GM11168 (cell line): ENCODE data around the gene DKC1.

Experiments
- in situ Hi-C: fragments of 300-500 bp; cut with MboI; formaldehyde crosslinking; loops from one replicate; pipeline ENCODE4 v1.12.0; 2022; ENCODE audit warnings: low sequenced_read_pairs; ENCODE audit not compliant: unreplicated experiment

Gene DKC1

GRCh38 chrX:154784149-154784995, 21.7 kb downstream of the DKC1 start:
- in situ Hi-C loops: no loop called here

DNA sequence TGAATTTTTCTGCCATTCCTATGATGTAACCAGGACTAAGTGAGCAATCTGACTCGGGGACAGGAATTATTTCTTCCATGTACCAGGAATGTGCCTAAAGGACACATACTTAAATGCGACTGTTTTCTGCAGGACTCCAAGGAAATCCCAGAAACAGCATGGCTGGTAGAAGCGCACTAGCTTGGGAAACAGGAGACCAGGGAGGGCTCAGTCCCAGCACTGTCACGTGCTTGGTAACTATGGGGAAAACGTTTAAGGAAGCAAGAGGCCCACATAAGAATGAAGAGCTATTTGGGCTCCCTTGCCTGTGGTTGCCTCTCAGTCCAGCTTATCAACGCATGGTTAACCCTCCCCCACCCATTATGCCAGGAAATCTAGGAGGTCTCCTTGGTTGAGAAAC, 23.1 kb downstream of the DKC1 start:
- in situ Hi-C loops: no loop called here

DNA sequence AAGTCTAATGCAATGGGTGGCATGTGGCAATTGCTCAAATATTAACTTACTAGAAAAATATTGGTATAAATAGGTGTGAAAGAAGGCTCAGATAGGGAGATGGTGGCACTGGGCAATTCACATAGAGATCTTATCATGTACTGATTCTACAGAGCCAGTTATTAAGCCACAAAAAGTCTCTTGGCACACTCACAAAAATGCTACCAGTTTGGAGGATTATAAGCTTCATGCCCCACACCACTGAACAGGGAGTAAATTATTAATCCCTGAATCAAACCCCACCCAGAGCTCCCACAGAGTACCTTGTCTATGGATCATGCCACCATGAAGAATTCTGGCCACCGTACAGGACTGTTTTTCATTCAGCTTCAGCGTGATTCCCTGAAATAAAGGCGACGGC, 28.8 kb downstream of the DKC1 start:
- in situ Hi-C loops: no loop called here

- in situ Hi-C loops: no loop called here
Observed at GRCh38 chrX:154791939-154792338, 29.3 kb downstream of the DKC1 start.

DNA sequence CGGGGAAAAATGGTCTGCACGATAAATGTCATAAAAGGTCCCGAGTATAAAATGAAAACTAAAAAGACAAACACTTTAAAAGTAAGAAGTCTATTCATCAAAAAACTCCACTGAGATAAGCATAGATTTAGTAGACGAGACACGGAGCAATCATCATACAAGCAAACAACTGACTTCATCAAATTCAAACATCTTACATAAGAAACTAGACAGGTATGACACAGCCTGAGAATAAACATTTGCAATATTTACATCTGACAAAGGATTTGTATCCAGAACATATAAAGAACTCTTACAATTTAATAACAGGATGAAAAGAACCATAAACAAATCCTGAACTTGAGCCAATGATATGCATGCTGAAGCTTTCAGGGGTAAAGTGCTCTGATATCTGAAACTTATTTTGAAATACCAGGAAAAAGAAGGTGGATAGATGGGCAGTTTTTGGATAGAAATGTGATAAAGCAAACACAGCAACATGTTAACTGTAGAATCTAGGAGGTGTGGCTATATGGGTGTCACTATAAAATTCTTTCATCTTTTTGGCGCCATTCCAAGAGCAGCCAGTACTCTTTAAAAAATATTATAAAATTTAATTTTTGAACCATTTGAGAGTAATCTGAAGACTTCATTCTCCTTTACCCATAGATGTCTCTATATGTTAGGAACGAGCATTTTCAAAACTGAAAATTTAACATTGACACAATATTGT, 30.6 kb downstream of the DKC1 start:
- in situ Hi-C loops: no loop called here

GRCh38 chrX:154795016-154795415, 32.4 kb downstream of the DKC1 start:
- in situ Hi-C loops: no loop called here

DNA sequence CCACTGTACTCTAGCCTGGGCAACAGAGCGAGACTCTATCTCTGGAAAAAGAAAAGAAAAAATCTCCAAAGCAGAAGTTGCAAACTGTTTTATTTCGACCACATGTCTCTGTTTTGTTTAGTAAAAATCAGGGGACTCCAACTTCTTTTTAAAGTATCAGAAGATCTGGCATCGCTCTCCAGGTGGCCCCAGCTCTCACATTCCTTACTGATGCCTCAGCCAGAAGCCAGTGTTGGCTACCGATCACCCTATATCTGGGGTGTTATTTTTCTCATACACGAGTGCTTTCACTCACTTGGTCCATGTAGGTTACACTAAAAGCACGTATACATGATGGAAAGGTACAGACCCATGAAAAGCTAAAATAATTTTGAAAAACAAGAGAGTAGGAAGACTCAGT, 34.3 kb downstream of the DKC1 start:
- in situ Hi-C loops: no loop called here

- in situ Hi-C loops: no loop called here
Observed at GRCh38 chrX:154799556-154800348, 37.1 kb downstream of the DKC1 start.

DNA sequence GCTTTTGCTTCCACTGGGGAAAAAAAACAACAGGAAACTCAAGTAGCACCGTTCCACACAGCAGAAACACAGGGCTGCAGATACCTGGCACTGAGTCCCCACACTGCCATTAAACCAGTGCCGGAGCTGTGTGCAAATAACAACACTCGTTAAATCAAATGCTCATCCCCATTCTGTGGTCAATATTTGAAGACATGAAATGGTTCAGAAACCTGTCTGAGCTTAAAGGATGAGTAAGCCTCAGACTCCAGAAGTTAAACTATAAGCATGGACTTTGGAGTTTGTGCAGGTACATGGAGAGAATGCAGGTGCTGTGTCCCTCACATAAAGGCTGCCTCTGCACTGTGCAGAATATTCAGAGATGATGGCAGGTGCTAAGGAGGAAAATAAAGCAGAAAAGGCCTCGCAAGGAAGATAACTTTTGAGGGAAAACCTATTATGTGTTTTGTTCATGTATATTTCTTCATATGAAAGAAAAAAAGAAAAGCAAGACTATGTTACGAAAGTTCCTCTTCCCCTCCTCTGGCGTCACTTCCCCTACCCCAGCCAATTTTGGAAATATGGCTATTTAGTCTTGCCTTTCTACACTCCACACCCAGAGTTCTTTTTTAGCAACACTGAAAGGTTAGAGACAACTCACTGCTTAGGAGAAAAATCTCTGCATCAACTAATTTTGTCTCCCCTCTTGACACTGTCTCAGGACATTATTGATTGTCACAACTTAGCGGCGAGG, 38.0 kb downstream of the DKC1 start:
- in situ Hi-C loops: no loop called here

DNA sequence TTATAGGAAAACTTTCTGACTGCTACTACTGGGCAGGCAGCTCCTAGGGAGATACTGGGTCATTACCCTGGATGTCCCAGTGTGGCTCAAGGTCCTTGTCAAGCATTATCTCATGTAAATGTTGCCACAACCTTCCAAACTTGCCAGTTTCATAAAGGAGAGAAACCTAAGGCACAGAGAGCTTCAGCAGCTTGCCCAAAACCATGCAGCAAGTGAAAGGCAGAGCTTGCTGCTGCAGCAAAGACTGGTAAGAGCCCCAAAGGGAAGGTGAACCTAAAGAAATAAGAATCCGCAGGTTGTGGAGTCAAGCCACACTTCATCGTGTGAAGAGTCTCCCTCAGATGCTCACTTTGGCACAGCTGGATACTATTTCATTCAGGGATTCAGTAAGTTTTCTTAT, 40.3 kb downstream of the DKC1 start:
- in situ Hi-C loops: no loop called here

GRCh38 chrX:154804261-154804956, 41.7 kb downstream of the DKC1 start:
- in situ Hi-C loops: no loop called here

GRCh38 chrX:154804957-154805695, 42.5 kb downstream of the DKC1 start, which contains the start of gene MPP1:
MPP1 (minus strand) TSS chrX:154805485; CDS start chrX:154805373, 112 bp downstream.
- in situ Hi-C loops: no loop called here

GRCh38 chrX:154805696-154806091, 43.0 kb downstream of the DKC1 start:
- in situ Hi-C loops: no loop called here

- in situ Hi-C loops: no loop called here
Observed at GRCh38 chrX:154806837-154807501, 44.3 kb downstream of the DKC1 start.

DNA sequence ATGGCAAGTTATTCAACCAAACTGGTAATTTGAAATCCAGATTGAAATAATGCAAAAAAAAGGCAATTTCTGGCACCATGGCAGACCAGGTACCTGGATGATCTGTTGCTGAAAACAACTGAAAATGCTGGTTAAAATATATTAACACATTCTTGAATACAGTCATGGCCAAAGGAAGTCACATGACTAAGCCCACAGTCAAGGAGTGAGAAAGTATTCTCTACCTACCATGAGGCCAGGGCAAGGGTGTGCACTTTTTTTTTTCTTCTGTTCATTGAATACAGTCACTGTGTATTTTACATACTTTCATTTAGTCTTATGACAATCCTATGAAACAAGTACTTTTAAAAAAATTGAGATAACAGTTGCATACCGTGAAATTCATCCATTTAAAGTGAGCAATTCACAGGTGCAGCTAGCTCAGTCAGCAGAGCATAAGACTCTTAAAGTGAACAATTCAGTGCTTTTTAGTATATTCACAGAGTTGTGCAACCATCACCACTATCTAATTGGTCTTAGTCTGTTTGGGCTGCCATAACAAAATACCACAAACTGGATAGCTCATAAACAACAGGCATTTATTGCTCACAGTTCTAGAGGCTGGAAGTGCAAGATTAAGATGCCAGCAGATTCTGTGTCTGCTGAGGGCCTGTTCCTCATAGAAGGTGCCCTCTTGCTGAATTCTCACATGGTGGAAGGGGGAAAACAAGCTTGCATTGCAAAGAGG, 47.4 kb downstream of the DKC1 start:
- in situ Hi-C loops: no loop called here

DNA sequence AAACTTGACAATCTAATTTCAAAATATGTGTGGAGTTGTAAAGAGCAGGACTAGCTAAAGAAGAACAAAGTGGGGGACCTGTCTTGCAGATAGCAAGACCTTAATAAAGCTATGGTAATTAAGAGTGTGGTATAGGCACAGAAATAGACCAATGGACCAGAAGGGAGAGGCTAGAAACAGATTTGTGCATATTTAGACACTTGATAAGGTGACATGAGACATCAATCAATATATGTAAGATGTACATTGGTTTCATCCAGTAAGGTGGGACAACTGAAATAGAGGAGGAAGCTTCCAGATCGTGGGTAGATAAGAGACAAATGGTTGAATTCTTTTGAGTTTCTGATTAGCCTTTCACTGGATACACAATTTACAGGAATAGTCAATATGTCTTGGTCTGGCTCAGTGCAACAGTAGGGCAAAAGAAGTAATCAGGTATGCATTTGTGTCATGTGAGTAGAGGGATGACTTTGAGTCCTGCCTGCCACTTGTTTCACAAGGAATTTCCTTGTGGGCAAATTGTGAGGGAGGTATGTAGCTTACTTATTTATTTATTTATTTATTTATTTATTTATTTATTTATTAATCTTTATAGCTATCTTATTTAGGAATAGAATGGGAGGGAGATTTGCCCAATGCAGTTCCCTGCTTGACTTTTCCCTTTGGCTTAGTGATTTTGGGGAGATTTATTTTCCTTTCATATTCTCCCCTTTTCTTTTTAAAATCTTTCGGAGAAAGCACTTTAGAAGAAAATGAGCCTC, 49.9 kb downstream of the DKC1 start:
- in situ Hi-C loops: no loop called here

GRCh38 chrX:154813801-154814200, 51.1 kb downstream of the DKC1 start:
- in situ Hi-C loops: no loop called here
